ENCODE data around the gene MACROH2A2. TPM values are rescaled to one million over a fixed set of nuclear protein-coding genes. Genes with fewer than 3 reads are reported as not detected.

Gene MACROH2A2
- total and polyA plus RNA-seq, 2 of the 13 experiments (the other 11 are each of a cell fraction or from before 2014, with no cell fraction given), result 9.8 to 43.1 TPM

DNA sequence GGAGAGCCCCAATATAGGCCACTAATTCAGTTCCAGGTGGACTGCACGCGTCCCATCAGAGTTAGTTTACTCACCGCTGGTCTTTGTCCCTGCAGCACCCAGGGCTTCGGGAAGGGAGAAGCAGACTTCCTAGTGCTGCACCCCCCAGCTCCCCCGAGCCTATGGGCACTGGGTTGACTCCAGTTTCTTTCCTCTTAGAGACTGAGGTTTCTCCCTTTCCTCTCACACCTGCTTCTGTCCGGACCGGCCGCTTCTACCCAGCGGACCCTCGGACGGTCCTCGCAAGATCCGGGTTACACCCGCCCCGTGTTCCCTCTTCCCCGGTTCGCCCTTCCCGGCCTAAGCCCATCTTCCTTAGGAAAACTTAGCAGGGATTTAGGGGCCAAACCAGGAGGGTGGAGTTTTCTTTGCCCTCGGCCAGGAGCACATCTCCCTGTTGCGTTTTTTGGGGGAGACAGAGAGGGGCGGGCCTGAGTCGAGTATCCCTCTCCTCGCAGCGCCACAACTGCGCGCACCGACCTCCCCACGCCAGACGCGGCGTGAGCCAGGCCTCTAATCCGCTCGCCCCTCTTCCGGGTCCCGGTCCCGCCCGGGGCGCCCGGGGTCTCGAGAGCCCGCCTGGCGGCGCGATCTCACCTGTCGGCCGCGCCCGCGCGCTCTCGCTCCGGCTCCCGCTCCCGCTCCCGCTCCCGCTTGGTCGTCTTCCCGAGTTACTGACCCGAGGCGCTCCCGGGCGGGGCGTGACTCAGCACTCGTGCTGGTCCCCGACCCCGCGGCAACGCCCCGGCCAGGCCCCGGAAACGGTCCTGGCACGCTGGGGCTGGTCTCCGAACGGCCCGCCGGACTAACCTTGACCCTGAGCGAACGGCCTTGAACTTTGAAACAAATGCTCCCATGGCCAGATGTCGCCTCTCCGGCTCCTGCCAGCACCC, 79.7 kb downstream of the MACROH2A2 start, which contains the start of gene AIFM2 (continued):
- TF ChIP-seq KDM5A (IDR thresholded peaks at IDR 0.05; ENCODE audit: borderline replicate concordance, low read length) (no peak; the same call in 1 of the 2 replicates), ZNF850 (CRISPR knock-in tag; conservative IDR thresholded peaks at IDR 0.05) (no peak; the same call in 1 of the 2 replicates), ZNF530 (CRISPR knock-in tag; IDR thresholded peaks at IDR 0.05; ENCODE audit: low read depth) (no peak), ZFP36L2 (CRISPR knock-in tag; IDR thresholded peaks at IDR 0.05) (no peak), KMT2A (CRISPR knock-in tag; IDR thresholded peaks at IDR 0.05) (no peak), POLR2G (IDR thresholded peaks at IDR 0.05; ENCODE audit: low read depth, low read length) (no peak; the same call in none of the 2 replicates), ELF3 (CRISPR knock-in tag; IDR thresholded peaks at IDR 0.05) (peak; percentile 85), ZFYVE20 (CRISPR knock-in tag; IDR thresholded peaks at IDR 0.05; ENCODE audit: borderline replicate concordance, low read depth) (no peak), ZNF326 (CRISPR knock-in tag; IDR thresholded peaks at IDR 0.05; ENCODE audit: borderline replicate concordance) (no peak), TOE1 (CRISPR knock-in tag; IDR thresholded peaks at IDR 0.05) (no peak), ESRRA (CRISPR knock-in tag; IDR thresholded peaks at IDR 0.05; ENCODE audit: low read depth) (peak; percentile 98), ZNF343 (CRISPR knock-in tag; IDR thresholded peaks at IDR 0.05) (peak; percentile 43; the same call in 1 of the 2 replicates), ZNF605 (CRISPR knock-in tag; IDR thresholded peaks at IDR 0.05) (peak; percentile 9; the same call in 1 of the 2 replicates), ZNF335 (CRISPR knock-in tag; IDR thresholded peaks at IDR 0.05) (0 out of 2 replicates have a peak, but pooled peaks have one; percentile 57)
- TF ChIP-seq, protein P1, sequence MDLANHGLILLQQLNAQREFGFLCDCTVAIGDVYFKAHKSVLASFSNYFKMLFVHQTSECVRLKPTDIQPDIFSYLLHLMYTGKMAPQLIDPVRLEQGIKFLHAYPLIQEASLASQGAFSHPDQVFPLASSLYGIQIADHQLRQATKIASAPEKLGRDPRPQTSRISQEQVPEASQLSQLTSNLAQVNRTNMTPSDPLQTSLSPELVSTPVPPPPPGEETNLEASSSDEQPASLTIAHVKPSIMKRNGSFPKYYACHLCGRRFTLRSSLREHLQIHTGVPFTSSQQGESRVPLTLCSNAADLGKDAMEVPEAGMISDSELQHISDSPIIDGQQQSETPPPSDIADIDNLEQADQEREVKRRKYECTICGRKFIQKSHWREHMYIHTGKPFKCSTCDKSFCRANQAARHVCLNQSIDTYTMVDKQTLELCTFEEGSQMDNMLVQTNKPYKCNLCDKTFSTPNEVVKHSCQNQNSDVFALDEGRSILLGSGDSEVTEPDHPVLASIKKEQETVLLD (CRISPR knock-in tag; IDR thresholded peaks at IDR 0.05; ENCODE audit: low read depth), result peak; percentile 94
- TF ChIP-seq, protein P2, sequence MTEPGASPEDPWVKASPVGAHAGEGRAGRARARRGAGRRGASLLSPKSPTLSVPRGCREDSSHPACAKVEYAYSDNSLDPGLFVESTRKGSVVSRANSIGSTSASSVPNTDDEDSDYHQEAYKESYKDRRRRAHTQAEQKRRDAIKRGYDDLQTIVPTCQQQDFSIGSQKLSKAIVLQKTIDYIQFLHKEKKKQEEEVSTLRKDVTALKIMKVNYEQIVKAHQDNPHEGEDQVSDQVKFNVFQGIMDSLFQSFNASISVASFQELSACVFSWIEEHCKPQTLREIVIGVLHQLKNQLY (CRISPR knock-in tag; IDR thresholded peaks at IDR 0.05), result peak; percentile 85
- TF ChIP-seq, protein P3, sequence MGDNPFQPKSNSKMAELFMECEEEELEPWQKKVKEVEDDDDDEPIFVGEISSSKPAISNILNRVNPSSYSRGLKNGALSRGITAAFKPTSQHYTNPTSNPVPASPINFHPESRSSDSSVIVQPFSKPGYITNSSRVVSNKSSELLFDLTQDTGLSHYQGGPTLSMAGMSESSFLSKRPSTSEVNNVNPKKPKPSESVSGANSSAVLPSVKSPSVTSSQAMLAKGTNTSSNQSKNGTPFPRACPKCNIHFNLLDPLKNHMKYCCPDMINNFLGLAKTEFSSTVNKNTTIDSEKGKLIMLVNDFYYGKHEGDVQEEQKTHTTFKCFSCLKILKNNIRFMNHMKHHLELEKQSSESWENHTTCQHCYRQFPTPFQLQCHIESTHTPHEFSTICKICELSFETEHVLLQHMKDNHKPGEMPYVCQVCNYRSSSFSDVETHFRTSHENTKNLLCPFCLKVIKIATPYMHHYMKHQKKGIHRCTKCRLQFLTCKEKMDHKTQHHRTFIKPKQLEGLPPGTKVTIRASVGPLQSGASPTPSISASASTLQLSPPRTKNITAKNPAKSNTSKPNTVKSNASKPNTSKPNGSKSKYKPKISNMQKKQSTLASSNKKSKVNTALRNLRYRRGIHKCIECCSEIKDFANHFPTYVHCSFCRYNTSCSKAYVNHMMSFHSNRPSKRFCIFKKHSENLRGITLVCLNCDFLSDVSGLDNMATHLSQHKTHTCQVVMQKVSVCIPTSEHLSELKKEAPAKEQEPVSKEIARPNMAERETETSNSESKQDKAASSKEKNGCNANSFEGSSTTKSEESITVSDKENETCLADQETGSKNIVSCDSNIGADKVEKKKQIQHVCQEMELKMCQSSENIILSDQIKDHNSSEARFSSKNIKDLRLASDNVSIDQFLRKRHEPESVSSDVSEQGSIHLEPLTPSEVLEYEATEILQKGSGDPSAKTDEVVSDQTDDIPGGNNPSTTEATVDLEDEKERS (CRISPR knock-in tag; IDR thresholded peaks at IDR 0.05), result 0 out of 2 replicates have a peak, but pooled peaks have one; percentile 45
- TF ChIP-seq, protein P4, sequence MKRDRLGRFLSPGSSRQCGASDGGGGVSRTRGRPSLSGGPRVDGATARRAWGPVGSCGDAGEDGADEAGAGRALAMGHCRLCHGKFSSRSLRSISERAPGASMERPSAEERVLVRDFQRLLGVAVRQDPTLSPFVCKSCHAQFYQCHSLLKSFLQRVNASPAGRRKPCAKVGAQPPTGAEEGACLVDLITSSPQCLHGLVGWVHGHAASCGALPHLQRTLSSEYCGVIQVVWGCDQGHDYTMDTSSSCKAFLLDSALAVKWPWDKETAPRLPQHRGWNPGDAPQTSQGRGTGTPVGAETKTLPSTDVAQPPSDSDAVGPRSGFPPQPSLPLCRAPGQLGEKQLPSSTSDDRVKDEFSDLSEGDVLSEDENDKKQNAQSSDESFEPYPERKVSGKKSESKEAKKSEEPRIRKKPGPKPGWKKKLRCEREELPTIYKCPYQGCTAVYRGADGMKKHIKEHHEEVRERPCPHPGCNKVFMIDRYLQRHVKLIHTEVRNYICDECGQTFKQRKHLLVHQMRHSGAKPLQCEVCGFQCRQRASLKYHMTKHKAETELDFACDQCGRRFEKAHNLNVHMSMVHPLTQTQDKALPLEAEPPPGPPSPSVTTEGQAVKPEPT (CRISPR knock-in tag; IDR thresholded peaks at IDR 0.05; ENCODE audit: low read depth), result no peak
- TF ChIP-seq, protein P5, sequence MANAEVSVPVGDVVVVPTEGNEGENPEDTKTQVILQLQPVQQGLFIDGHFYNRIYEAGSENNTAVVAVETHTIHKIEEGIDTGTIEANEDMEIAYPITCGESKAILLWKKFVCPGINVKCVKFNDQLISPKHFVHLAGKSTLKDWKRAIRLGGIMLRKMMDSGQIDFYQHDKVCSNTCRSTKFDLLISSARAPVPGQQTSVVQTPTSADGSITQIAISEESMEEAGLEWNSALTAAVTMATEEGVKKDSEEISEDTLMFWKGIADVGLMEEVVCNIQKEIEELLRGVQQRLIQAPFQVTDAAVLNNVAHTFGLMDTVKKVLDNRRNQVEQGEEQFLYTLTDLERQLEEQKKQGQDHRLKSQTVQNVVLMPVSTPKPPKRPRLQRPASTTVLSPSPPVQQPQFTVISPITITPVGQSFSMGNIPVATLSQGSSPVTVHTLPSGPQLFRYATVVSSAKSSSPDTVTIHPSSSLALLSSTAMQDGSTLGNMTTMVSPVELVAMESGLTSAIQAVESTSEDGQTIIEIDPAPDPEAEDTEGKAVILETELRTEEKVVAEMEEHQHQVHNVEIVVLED (CRISPR knock-in tag; IDR thresholded peaks at IDR 0.05; ENCODE audit: borderline replicate concordance), result peak; percentile 51; the same call in 1 of the 2 replicates
